PC-3 (cell line): ENCODE data around the gene PRMT9.

Source experiments
- CTCF ChIP-seq: fragments of 300-600 bp; sonication (generic); conservative IDR thresholded peaks from 2 replicates; pipeline ENCODE4 v1.5.1; 2017; ENCODE audit warnings: antibody characterized with exemption, low read depth, mild to moderate bottlenecking, low read length
- EZH2 ChIP-seq: fragments of 300-600 bp; sonication (generic); IDR thresholded peaks from one replicate; pipeline ENCODE4 v1.6.1; 2017; ENCODE audit warnings: antibody characterized with exemption, mild to moderate bottlenecking, low read length; ENCODE audit not compliant: unreplicated experiment
- EZH2phosphoT487 ChIP-seq: fragments of 300-600 bp; sonication (generic); IDR thresholded peaks from 2 replicates; pipeline ENCODE4 v1.6.1; 2018; ENCODE audit warnings: mild to moderate bottlenecking, antibody characterized with exemption, low read length, borderline replicate concordance

- TF ChIP-seq CTCF, result no peak
- no peak for TF ChIP-seq EZH2phosphoT487
- TF ChIP-seq EZH2, result no peak
Measured at GRCh38 chr4:147724468-147725201, 40.7 kb upstream of the PRMT9 start.
